A549 (cell line): ENCODE data around the gene VPS13D. TPM values are rescaled to one million over a fixed set of nuclear protein-coding genes. Genes with fewer than 3 reads are reported as not detected.

ENCODE experiments used
- ATAC-seq, 2 experiments: fragments of 200-7000 bp in 1 of 2; fragments of >200 bp in 1 of 2; cut with Nextera tagmentation in 1 of 2; cut with Tn5 transposase in 1 of 2; 3 replicates each; pipeline versions ENCODE4 v1.8.0 to v1.9.1; 2018 to 2020; ENCODE audit warnings: mild to moderate bottlenecking in 1 of 2, moderate library complexity in 1 of 2
- CTCF ChIA-PET: fragments of 300-600 bp; sonication (Branson Sonifier 250); formaldehyde crosslinking; extraction: SDS; loops from one replicate; lab custom pipeline; 2021; ENCODE audit warnings: antibody characterized with exemption, inconsistent platforms; lab: Yijun Ruan, JAX
- POLR2A ChIA-PET: fragments of 350-600 bp; formaldehyde crosslinking; extraction: SDS; loops from one replicate; lab custom pipeline; 2021; ENCODE audit warnings: antibody characterized with exemption, inconsistent platforms; lab: Yijun Ruan, JAX
- DNase-seq, 2 experiments: peaks; one replicate each; pipeline versions ENCODE4 v3.0.0 to v3.0.0-alpha.2; 2011 to 2016; ENCODE audit warnings: low read depth in 1 of 2, low spot score in 1 of 2
- FAIRE-seq: peaks from 2 replicates; lab custom pipeline; 2011; peaks lifted over from hg19 to GRCh38; lab: Jason Lieb, UNC
- H3K27ac ChIP-seq, 2 experiments: fragments of >200 bp; sonication (Bioruptor Twin); formaldehyde crosslinking; 3 replicates each; pipeline ENCODE4 v1.5.1; 2016 to 2017
- H3K4me1 ChIP-seq: fragments of >200 bp; sonication (Bioruptor Twin); formaldehyde crosslinking; 3 replicates; pipeline ENCODE4 v1.6.1; 2016
- H3K4me2 ChIP-seq: fragments of >200 bp; sonication (Bioruptor Twin); formaldehyde crosslinking; 3 replicates; pipeline ENCODE4 v1.6.1; 2016
- H3K4me3 ChIP-seq: fragments of >200 bp; sonication (Bioruptor Twin); formaldehyde crosslinking; 3 replicates; pipeline ENCODE4 v1.5.1; 2016
- H3K9me3 ChIP-seq: fragments of >200 bp; sonication (Bioruptor Twin); formaldehyde crosslinking; 3 replicates; pipeline ENCODE4 v1.6.1; 2016
- BHLHE40 ChIP-seq: IDR thresholded peaks from 2 replicates; pipeline ENCODE4 v1.6.1; 2012; ENCODE audit warnings: low read depth, low read length, inconsistent platforms
- CBX8 ChIP-seq: fragments of 200-600 bp; sonication (generic); IDR thresholded peaks from 2 replicates; pipeline ENCODE4 v1.6.1; 2016
- CEBPB ChIP-seq, 2 experiments: fragments of >200 bp in 1 of 2; sonication (Bioruptor Twin) in 1 of 2; formaldehyde crosslinking in 1 of 2; IDR thresholded peaks; 2 replicates each; pipeline ENCODE4 v1.6.1; 2012 to 2016
- ESRRA ChIP-seq: fragments of 150-350 bp; IDR thresholded peaks from 2 replicates; pipeline ENCODE4 v1.6.1; 2014; ENCODE audit warnings: mild to moderate bottlenecking, low read length, borderline replicate concordance
- FOSL2 ChIP-seq, 2 experiments: fragments of 450-650 bp in 1 of 2; fragments of >200 bp in 1 of 2; sonication (Bioruptor Twin) in 1 of 2; formaldehyde crosslinking; IDR thresholded peaks; 2 replicates each; pipeline versions ENCODE4 v1.5.0 to v1.6.1; 2016 to 2020; ENCODE audit warnings: mild to moderate bottlenecking in 1 of 2, moderate library complexity in 1 of 2
- FOXS1 ChIP-seq: fragments of 250-450 bp; sonication (Bioruptor Pico); IDR thresholded peaks from 2 replicates; pipeline ENCODE4 v1.5.0; 2020; ENCODE audit warnings: mild to moderate bottlenecking, moderate library complexity
- GATA3 ChIP-seq: IDR thresholded peaks from 2 replicates; pipeline ENCODE4 v1.6.1; 2012; ENCODE audit warnings: borderline replicate concordance
- HEYL ChIP-seq: fragments of 250-450 bp; sonication (Bioruptor Pico); IDR thresholded peaks from 2 replicates; pipeline ENCODE4 v1.8.0; 2021; ENCODE audit warnings: mild to moderate bottlenecking, moderate library complexity
- HOXB13 ChIP-seq: fragments of 250-450 bp; sonication (Bioruptor Pico); IDR thresholded peaks from 2 replicates; pipeline ENCODE4 v1.5.0; 2020; ENCODE audit warnings: low read depth, mild to moderate bottlenecking, moderate library complexity
- JUNB ChIP-seq: fragments of >200 bp; sonication (Bioruptor Twin); formaldehyde crosslinking; IDR thresholded peaks from 2 replicates; pipeline ENCODE4 v1.6.1; 2016
- MAZ ChIP-seq: fragments of 150-350 bp; IDR thresholded peaks from 2 replicates; pipeline ENCODE4 v1.6.1; 2014; ENCODE audit warnings: antibody characterized with exemption, low read depth, low read length, borderline replicate concordance
- NPAS2 ChIP-seq: fragments of 250-450 bp; sonication (Bioruptor Pico); IDR thresholded peaks from 2 replicates; pipeline ENCODE4 v1.8.0; 2022; ENCODE audit warnings: mild to moderate bottlenecking, moderate library complexity, borderline replicate concordance
- PHF8 ChIP-seq: fragments of 200-600 bp; sonication (generic); IDR thresholded peaks from 2 replicates; pipeline ENCODE4 v1.6.1; 2016; ENCODE audit warnings: low read depth, mild to moderate bottlenecking, antibody characterized with exemption, moderate library complexity, borderline replicate concordance
- TFCP2L1 ChIP-seq: fragments of 250-450 bp; sonication (Bioruptor Pico); IDR thresholded peaks from 2 replicates; pipeline ENCODE4 v1.5.0; 2021; ENCODE audit warnings: mild to moderate bottlenecking
- TP53 ChIP-seq: fragments of 250-450 bp; sonication (Bioruptor Pico); IDR thresholded peaks from 2 replicates; pipeline ENCODE4 v1.5.0; 2021; ENCODE audit warnings: mild to moderate bottlenecking, moderate library complexity
- ZFP36 ChIP-seq: fragments of 450-650 bp; IDR thresholded peaks from 2 replicates; pipeline ENCODE4 v1.6.1; 2014; ENCODE audit warnings: borderline replicate concordance; ENCODE audit not compliant: partially characterized antibody
- ZSCAN20 ChIP-seq: fragments of 250-450 bp; sonication (Bioruptor Pico); IDR thresholded peaks from 2 replicates; pipeline ENCODE4 v1.8.0; 2022; ENCODE audit warnings: mild to moderate bottlenecking, moderate library complexity
- WGBS: methylation state at CpG from one replicate; pipeline ENCODE4 v1.1.6; 2017; ENCODE audit errors: missing lambda C conversion rate; 5-methylcytosine and 5-hydroxymethylcytosine counted together
- polyA plus RNA-seq, 4 experiments: library from polyadenylated mRNA; depleted of rRNA in 3 of 4; stranded (reverse); fragments of >200 nt; fragmentation: RNase III in 1 of 4; extraction: RNeasy Plus Mini Kit Qiagen cat#74134 plus additional on column Dnase treatment in 1 of 4; gene quantifications; 2 replicates in 3 of 4; 3 replicates in 1 of 4; pipeline ENCODE4 v1.2.3, GENCODE V29; 2011 to 2017
- TF ChIP-seq, protein P1 (sequence below): fragments of 200-600 bp; sonication (generic); IDR thresholded peaks from 2 replicates; pipeline ENCODE4 v1.6.1; 2016; ENCODE audit warnings: antibody characterized with exemption, mild to moderate bottlenecking, moderate library complexity
- TF ChIP-seq, protein P2 (sequence below): IDR thresholded peaks from 2 replicates; pipeline ENCODE4 v1.6.1; 2012
- TF ChIP-seq, protein P3 (sequence below): fragments of >200 bp; sonication (Bioruptor Twin); formaldehyde crosslinking; IDR thresholded peaks from 2 replicates; pipeline ENCODE4 v1.6.1; 2016
- TF ChIP-seq, protein P4 (sequence below): IDR thresholded peaks from 2 replicates; pipeline ENCODE4 v1.6.1; 2012

The VPS13D gene
- polyA plus RNA-seq, 2 of the 4 experiments (the other 2 are of a cell fraction): 5.4 to 15.9 TPM

DNA sequence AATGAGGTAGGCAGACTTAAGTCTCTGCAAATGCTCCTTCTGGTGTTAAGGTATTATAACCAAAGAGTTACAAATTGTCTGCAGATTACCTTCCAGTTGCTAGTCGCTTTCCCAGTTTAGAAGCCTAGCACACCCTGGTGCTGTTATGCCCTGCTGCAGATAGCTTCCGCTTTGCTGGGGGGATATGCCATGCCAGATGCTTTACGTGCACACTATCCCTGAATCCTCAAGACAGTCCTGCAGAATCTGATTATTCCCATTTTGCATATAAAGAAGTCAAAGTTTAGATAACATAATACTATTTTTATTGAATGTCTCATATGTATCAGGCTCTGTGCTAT is 221.7 kb downstream of the VPS13D start:
- ChIA-PET POLR2A (no interaction called here), CTCF (interaction anchor here (0.6 to 0.9 kb wide), 3 partner anchors 8 to 14 kb away, joined by 3 to 4 read pairs (median 3); no protein-coding TSS in a partner anchor)
- 95% methylated on average over 3 of the region's 3 CpGs for WGBS
- peak overlapping the region in 1 of 2 experiments; percentile 28; a peak in 1 of 6 replicates for H3K27ac ChIP-seq
- DNase-seq: no peak
- TF ChIP-seq NPAS2 (CRISPR knock-in tag) (no peak), MAZ (no peak), ESRRA (no peak), FOXS1 (no peak), ZFP36 (no peak), GATA3 (no peak), BHLHE40 (no peak), CBX8 (no peak), TP53 (no peak), FOSL2 (IDR thresholded peaks at IDR 0.05) (no peak), FOSL2 (CRISPR knock-in tag; IDR thresholded peaks at IDR 0.05) (no peak), TFCP2L1 (CRISPR knock-in tag) (no peak), HOXB13 (CRISPR knock-in tag) (no peak), HEYL (CRISPR knock-in tag) (no peak), PHF8 (no peak), ZSCAN20 (CRISPR knock-in tag) (no peak)
- TF ChIP-seq, protein P1, sequence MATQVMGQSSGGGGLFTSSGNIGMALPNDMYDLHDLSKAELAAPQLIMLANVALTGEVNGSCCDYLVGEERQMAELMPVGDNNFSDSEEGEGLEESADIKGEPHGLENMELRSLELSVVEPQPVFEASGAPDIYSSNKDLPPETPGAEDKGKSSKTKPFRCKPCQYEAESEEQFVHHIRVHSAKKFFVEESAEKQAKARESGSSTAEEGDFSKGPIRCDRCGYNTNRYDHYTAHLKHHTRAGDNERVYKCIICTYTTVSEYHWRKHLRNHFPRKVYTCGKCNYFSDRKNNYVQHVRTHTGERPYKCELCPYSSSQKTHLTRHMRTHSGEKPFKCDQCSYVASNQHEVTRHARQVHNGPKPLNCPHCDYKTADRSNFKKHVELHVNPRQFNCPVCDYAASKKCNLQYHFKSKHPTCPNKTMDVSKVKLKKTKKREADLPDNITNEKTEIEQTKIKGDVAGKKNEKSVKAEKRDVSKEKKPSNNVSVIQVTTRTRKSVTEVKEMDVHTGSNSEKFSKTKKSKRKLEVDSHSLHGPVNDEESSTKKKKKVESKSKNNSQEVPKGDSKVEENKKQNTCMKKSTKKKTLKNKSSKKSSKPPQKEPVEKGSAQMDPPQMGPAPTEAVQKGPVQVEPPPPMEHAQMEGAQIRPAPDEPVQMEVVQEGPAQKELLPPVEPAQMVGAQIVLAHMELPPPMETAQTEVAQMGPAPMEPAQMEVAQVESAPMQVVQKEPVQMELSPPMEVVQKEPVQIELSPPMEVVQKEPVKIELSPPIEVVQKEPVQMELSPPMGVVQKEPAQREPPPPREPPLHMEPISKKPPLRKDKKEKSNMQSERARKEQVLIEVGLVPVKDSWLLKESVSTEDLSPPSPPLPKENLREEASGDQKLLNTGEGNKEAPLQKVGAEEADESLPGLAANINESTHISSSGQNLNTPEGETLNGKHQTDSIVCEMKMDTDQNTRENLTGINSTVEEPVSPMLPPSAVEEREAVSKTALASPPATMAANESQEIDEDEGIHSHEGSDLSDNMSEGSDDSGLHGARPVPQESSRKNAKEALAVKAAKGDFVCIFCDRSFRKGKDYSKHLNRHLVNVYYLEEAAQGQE: no peak
- TF ChIP-seq, protein P2, sequence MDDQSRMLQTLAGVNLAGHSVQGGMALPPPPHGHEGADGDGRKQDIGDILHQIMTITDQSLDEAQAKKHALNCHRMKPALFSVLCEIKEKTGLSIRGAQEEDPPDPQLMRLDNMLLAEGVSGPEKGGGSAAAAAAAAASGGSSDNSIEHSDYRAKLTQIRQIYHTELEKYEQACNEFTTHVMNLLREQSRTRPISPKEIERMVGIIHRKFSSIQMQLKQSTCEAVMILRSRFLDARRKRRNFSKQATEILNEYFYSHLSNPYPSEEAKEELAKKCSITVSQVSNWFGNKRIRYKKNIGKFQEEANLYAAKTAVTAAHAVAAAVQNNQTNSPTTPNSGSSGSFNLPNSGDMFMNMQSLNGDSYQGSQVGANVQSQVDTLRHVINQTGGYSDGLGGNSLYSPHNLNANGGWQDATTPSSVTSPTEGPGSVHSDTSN: no peak
- TF ChIP-seq, protein P3, sequence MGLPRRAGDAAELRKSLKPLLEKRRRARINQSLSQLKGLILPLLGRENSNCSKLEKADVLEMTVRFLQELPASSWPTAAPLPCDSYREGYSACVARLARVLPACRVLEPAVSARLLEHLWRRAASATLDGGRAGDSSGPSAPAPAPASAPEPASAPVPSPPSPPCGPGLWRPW: no peak
- TF ChIP-seq, protein P4, sequence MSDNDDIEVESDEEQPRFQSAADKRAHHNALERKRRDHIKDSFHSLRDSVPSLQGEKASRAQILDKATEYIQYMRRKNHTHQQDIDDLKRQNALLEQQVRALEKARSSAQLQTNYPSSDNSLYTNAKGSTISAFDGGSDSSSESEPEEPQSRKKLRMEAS: no peak
- no peaks in the 10 kb centered on the region for H3K9me3 ChIP-seq
- H3K4me3 ChIP-seq: no peak overlapping the region
- no peak for FAIRE-seq
- ATAC-seq: no peak
- H3K4me2 ChIP-seq: no peak overlapping the region
- peaks cover 44% of the 10 kb centered on the region for H3K4me1 ChIP-seq

DNA sequence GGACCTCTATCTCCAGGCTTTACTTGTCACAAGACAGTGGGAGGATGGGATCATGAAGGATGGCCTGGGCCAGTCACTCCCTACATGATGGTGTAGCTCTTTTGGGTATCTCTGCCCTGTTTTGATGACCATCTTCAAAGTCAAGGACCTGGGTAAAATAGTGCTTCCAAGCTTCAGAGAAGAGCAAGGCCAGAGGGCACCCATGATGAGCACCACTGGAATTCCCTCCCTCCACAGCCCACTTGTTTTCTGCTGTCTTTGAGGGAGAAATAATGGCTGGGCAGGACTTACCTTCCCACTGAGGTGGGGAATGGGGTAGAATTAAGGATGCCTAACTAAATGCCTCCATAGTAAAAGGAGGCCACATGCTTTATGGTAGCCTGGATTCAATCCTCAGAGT is 222.4 kb downstream of the VPS13D start:
- no peak overlapping the region for H3K27ac ChIP-seq
- peaks cover 51% of the 10 kb centered on the region for H3K4me1 ChIP-seq
- DNase-seq: no peak
- no peak for ATAC-seq
- H3K4me2 ChIP-seq: no peak overlapping the region
- no peaks in the 10 kb centered on the region for H3K9me3 ChIP-seq
- H3K4me3 ChIP-seq: no peak overlapping the region
- TF ChIP-seq CEBPB (IDR thresholded peaks at IDR 0.05) (no peak), JUNB (no peak), NPAS2 (CRISPR knock-in tag) (no peak), GATA3 (no peak), HOXB13 (CRISPR knock-in tag) (no peak)
- FAIRE-seq: no peak
- ChIA-PET CTCF (interaction anchor here (0.8 to 1.2 kb wide), 3 partner anchors 11 to 15 kb away, joined by 3 to 4 read pairs (median 3); no protein-coding TSS in a partner anchor), POLR2A (no interaction called here)
